ENCODE results near the gene P2RY11.

The P2RY11 gene

DNA sequence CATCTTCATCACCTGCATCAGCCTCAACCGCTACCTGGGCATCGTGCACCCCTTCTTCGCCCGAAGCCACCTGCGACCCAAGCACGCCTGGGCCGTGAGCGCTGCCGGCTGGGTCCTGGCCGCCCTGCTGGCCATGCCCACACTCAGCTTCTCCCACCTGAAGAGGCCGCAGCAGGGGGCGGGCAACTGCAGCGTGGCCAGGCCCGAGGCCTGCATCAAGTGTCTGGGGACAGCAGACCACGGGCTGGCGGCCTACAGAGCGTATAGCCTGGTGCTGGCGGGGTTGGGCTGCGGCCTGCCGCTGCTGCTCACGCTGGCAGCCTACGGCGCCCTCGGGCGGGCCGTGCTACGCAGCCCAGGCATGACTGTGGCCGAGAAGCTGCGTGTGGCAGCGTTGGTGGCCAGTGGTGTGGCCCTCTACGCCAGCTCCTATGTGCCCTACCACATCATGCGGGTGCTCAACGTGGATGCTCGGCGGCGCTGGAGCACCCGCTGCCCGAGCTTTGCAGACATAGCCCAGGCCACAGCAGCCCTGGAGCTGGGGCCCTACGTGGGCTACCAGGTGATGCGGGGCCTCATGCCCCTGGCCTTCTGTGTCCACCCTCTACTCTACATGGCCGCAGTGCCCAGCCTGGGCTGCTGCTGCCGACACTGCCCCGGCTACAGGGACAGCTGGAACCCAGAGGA is 2.6 kb downstream of the P2RY11 start:
- no peak for DNase-seq

DNA sequence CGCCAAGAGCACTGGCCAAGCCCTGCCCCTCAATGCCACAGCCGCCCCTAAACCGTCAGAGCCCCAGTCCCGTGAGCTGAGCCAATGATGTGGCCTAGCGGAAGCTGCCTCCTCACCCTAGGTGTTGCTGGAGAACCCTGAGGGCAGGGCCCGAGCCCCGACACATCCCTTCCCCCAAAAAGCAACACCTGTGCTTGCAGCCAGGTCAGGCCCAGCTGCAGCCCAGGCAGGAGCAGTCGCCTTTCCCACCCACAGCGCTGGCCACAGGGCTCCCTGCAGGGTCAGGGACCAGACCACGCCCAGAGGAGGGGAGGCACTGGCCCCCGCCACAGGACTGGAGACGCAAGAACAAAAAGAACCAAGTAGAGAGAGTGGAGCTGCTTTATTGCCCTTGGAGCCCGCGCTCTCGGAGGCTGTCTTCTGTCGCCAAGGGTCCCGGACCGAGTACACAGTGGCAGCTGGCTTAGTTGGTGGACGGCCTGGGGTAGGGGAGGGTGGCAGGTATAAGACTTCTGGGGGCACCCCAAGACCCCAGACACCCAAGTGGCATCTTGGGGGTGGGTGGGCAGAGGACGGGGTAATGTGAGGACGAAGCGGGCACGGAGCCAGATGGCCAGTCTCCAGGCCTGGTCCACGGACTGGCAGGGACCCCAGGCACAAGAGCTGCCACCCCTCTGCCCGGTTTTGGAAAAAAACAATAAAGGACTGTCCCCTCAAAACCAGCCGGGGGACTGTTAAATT is 3.3 kb downstream of the P2RY11 start:
- no peak for DNase-seq

- no peak for DNase-seq
Measured at GRCh38 chr19:10115392-10116084, 4.0 kb downstream of the P2RY11 start.

GRCh38 chr19:10116085-10116865 is 4.8 kb downstream of the P2RY11 start:
- no peak for DNase-seq

GRCh38 chr19:10116866-10117616 is 5.5 kb downstream of the P2RY11 start:
- DNase-seq, result no peak

DNA sequence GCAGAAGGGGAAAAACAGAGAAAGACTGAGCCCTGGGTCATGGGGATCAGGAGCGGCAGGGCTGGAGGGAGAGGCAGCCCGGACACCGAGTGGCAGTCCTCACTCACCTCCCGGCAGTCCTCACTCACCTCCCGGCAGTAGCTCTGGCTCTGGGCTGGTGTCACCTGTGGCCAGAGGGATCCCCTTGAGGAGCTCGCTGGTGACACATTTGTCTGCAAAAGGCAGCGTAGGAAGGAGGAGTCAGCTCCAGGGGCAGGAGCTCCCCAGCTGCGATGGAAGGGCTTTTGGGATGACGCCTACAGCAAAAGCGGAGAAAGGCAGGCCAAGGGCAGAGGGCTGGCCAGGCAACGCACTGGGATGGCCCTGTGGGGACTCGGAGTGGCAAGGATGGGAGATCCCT is 7.5 kb downstream of the P2RY11 start:
- no peak for DNase-seq

GRCh38 chr19:10120538-10121189 is 9.2 kb downstream of the P2RY11 start:
- no peak for DNase-seq

- DNase-seq, result no peak
Measured at GRCh38 chr19:10122045-10122444, 10.6 kb downstream of the P2RY11 start.

DNA sequence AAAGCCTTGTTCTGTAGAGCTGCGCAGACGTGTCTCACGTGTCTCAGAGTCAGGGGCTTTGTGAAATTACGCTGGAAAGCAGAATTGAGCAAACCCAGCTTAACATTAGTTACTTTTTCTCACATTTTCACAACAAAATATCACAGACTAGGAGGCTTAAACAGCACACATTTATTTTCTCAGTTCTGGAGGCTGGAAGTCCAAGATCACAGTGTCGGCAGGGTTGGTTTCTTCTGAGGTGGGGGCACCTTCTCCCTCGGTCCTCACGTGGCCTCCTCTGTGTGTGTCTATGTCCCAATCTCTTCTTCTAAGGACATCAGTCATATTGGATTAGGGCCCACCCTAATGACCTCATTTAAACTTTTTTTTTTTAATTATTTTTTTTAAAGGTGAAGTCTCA is 12.9 kb downstream of the P2RY11 start:
- DNase-seq, result no peak

DNA sequence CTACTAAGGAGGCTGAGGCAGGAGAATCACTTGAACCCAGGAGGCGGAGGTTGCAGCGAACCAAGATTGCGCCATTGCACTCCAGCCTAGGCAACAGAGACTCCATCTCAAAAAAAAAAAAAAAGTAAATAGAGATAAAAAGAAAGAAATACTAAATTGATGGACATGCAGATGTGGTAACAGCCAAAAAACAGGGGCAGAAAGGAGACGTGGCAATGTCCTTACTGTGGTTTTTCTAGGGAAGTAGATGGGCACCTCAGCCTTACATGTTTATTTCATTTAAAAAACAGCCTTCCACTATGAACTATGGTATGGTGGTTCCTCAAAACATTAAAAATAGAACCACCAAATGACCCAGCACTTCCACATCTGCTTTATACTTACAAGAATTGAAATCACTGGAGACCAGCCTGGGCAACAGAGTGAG is 14.7 kb downstream of the P2RY11 start:
- no peak for DNase-seq

DNA sequence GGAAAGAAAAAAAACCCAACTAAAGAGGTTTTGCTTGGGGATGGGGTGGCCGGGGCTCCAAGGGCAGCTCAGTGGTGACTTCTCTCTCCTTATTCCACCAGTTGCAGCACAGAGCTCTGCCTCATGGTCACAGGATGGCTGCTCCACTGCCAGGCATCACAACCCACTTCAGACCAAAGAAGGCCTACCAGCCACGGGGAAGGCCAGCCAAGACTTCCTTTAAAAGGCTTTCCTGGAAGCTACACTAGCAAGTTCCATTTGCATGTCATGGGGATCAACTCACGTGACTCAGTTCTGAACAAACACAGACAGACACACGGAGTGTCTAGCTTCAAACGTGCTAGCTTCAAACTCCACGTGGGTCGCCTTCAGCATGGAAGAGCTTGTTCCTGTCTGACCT is 21.4 kb downstream of the P2RY11 start:
- no peak for DNase-seq

DNA sequence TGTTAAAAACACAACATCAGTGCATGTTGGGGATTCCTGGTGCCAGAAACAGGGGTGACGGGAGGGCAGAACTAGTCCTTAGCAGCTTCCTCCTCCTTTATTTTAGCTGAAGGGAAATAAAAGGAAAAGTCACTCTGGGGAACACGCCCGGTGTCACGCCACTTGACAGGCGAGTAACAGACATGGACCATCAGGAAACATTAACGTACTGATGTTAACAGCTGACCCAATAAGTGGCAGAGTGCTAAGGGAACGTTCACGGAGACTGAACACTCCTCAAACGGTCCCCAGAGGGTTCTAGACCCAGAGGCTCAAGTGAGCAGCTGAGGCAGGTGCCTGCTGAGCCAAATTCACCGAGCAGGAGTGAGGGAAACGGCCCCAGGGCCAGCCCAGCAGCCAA is 22.1 kb downstream of the P2RY11 start:
- no peak for DNase-seq

DNA sequence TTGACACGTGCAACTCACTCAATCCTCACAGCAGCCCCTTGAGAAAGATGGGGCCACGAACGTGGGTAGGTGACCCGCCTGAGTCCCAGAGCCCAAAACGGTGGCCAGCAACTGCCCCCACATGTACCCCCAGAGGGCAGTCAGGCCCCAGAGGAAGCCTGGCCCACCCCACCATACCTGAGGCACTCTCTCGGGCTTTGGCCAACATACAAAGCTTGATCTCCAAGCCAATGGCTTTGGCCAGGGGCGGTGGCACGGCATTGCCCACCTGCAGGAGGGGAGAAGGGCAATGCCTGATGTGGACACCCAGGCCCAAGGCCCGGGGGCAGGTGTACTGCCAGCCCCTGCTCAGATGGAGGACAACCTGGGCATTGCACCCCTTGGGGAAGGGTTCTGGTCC is 22.5 kb downstream of the P2RY11 start:
- DNase-seq, result no peak

DNA sequence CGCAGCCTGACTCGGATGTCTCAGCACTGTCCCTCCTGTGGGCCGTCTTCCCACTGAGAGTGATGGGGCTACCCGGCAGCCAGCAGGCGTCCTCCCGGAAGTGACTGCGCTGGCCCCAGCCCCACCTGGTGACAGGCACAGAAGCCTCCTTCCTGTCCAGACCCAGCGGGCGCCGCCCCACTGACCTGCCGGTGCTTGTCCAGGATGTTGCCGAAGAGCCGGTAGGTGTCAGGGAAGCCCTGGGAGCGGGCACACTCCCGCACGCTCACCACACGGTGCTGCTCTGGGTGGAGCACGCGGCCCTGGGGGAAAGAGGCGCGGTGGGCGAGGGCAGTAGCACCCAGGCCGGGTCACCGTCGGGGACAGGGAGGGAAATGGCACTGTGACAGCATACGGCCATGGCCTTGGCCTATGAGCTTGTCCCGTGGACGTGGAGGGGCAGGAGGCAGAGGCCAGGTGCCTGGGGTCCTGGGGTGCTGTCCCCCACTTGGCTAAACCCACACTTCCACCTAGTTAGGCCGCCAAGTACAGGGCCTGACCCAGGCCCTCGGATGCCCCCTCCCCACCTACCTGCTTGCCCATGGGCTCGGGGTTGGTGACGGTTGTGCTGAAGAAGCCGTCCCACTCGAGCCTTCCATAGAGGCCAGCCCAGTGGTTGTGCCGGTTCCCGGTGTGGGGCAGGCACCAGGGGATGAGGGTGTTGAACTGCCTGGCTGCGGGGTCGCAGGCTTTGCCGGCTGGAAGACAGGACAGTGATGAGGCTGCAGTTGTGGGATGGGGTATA is 24.2 kb downstream of the P2RY11 start:
- no peak for DNase-seq

DNA sequence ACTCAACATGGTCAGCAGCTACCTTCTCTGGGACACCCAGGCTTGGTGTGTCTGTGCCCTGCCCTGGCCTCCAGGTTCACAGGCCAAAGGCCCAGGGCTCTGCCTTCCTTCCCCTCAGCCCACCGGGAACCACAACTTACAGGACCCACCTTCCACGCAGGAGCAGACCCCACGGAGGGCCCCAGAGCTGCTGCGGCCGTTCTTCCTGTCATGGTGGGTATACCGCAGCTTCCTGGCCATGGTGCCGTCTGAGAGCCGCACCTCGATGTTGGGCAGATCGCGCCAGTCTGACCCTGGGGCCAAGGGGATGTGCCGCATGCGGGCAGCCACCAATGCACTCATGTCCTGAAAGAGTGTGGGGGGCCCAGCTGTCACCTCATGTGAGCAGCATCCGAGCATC is 25.4 kb downstream of the P2RY11 start:
- no peak for DNase-seq

DNA sequence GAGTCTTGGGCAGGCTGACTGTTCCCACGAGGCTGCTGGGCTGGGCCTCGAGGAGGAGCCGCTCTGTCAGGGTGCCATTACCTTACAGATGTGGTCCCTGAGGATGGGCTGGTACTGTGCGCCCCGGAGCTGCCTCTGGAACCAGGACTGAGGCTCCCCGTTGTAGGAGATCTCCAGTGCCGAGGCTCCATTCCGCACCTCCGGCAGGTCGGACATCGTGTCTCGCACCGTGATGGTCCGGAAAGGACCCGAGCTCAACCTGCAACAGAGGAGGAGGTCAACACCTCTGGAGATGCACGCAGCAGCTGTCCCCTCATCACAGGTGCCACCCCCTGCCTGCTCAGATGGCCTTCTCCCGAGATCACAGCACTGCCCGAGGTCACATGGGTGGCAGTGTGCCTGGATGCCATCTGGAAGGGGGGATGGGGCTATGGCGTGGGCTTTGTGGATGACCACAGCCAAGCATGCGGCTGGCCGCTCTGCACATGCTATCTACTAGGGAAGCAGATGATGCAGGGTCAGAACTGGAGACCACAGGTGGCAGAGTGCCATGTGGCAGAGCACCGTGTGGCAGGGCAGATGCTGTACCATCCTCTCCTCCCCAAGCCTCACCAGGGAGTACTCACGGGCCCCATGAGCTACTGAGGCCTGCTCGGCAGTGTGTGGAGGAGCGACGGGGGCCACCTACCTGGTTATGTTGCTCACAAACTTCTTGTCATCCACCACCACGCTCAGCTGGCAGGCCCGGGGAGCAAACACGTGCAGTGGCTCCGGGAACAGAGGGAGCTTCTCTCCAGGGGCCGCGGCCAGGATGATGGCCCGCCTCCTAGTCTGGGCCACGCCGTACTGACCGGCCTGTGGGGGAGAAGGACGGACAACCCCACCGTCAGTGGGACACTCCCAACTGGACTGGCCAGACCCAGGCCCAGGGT is 26.5 kb downstream of the P2RY11 start:
- DNase-seq, result no peak

DNA sequence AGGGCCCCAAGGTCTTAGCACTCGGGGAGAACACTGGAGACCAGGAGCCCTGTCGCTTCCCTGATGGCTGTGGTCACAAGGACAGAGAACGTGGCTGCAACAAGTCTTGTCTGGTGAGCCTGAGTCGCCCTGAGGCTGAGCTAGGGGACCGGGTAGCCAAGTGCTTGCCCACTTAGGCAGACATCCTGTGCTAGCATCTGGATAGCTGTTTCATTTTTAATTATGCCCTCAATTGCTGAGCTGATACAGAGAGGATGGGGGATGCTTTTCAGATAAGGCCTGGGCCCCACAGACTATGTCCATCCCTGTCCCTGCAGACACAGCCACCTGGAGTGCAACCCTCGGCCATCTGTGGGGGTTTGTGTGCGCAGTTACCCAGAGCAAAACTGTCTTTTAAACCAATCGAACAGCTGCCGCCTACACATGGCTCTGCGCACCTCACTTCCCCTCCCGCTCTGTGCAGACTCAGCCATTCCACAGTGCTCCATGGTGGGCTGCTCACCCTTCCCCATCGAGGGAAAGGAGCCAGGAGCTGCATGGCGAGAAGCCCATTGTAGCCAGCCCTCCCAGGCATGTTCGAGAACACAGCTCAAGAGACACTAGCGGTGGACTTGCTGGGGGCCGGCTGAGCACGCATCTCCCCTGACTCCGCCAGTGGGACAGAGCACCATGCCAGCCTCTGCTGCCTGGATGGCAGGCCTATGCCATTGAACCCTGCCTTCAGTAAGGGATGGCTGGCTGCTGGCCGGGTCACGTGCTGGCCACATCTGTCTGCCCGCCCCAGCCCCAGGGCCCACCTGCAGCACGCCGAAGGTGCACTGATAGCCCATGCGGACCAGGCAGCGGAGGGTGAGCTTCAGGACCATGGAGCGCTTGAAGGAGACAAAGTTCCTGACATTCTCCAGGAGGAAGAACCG is 27.6 kb downstream of the P2RY11 start:
- no peak for DNase-seq

GRCh38 chr19:10139952-10140351 is 28.5 kb downstream of the P2RY11 start:
- DNase-seq, result no peak

- DNase-seq, result no peak
Measured at GRCh38 chr19:10141479-10141878, 30.0 kb downstream of the P2RY11 start.
